Subcutaneous abdominal adipose tissue (tissue), 5 donors: Measurements from ENCODE around the gene ZNF92.
"Not testable (repeated sequence)": the region's sequence is repeated elsewhere in the genome, so short reads cannot be mapped to it uniquely, and the experiment has no call there.

Experiments
- H3K27ac ChIP-seq: one replicate; pipeline ENCODE4 v1.7.0; 2013; ENCODE audit warnings: low read depth, mild to moderate bottlenecking, inconsistent platforms, low read length, moderate library complexity
- H3K27me3 ChIP-seq, 5 donors: one replicate each; pipeline ENCODE4 v1.7.0; 2013; ENCODE audit warnings: low read length in 5 of 5, inconsistent platforms in 1 of 5; ENCODE audit not compliant: control insufficient read depth in 5 of 5, insufficient read depth in 4 of 5
- H3K36me3 ChIP-seq, 5 donors: one replicate each; pipeline ENCODE4 v1.7.0; 2013; ENCODE audit warnings: low read length in 5 of 5; ENCODE audit not compliant: control insufficient read depth in 5 of 5, insufficient read depth in 5 of 5
- H3K4me1 ChIP-seq, 5 donors: one replicate each; pipeline ENCODE4 v1.7.0; 2013; ENCODE audit warnings: low read length in 5 of 5, mild to moderate bottlenecking in 3 of 5, moderate library complexity in 1 of 5; ENCODE audit not compliant: control insufficient read depth in 5 of 5, insufficient read depth in 5 of 5
- H3K4me3 ChIP-seq, 5 donors: one replicate each; pipeline ENCODE4 v1.7.0; 2013; ENCODE audit warnings: low read length in 5 of 5, low read depth in 1 of 5
- H3K9ac ChIP-seq, 5 donors: one replicate each; pipeline ENCODE4 v1.7.0; 2013; ENCODE audit warnings: low read length in 5 of 5, mild to moderate bottlenecking in 4 of 5, moderate library complexity in 3 of 5
- H3K9me3 ChIP-seq, 5 donors: one replicate each; pipeline ENCODE4 v1.7.0; 2013; ENCODE audit warnings: low read length in 5 of 5; ENCODE audit not compliant: control insufficient read depth in 5 of 5
- donor health status: healthy.
- donor health status: healthy.
- donor health status: healthy.
- donor health status: healthy.
- donor health status: healthy.

The ZNF92 gene

DNA sequence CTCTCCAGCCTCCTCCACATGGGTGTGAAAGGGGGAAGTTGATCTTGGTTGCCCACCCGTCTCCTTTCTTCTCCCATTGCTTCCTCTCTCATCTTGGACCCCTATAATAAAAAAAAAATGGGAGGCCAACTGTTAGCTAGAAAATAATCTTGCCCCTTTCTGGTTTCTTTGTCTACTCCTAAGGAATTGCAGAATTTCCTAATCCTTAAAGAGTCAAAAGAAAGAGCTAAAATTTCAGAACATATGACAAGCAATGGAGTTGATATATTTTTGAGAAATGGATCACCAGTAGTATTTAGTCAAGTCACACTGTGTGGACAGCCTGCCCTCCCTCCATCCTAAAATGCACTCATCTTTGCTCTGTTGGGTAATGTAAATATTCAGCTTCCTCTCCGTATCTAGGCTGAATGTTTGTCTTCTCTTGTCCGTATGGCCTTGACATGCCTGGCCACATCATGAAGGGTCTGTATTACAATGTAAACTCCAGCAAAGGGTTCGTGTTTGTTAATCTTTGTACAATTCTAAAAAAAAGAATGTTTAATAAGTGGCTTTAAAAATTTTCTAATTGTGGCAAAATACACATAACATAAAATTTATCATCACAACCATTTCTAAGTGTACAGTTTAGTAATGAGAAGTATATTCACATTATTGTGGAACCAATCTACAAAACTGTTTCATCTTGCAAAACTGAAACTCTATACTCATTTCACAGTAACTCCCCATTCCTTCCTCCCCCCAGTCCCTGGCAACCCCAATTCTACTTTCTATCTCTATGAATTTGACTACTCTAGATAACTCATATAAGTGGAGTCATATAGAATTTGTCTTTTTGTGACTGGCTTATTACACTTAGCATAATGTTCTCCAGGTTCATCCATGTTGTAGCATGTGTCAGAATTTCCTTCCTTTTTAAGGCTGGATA is 71.5 kb downstream of the ZNF92 start:
- Histone ChIP-seq H3K4me3 (no peak overlapping the region), H3K27me3 (no peaks in the 10 kb centered on the region), H3K9ac (no peak overlapping the region), H3K4me1 (peaks cover 0 to 7% (median 0%) of the 10 kb centered on the region in 5 donors), H3K36me3 (no peaks in the 10 kb centered on the region), H3K27ac (no peak overlapping the region), H3K9me3 (peaks cover 0 to 3% (median 0%) of the 10 kb centered on the region in 5 donors)

DNA sequence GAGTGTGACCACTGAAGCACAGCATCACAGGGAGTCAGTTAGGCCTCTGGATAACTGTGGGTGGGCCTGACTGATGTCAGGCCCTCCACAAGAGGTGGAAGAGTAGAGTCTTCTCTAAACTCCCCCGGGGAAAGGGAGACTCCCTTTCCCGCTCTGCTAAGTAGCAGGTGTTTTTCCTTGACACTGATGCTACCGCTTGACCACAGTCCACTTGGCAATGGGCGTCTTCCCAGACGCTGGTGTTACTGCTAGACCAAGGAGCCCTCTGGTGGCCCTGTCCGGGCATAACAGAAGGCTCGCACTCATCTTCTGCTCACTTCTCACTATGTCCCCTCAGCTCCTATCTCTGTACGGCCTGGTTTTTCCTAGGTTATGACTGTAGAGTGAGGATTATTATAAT is 73.4 kb downstream of the ZNF92 start:
- H3K4me3 ChIP-seq, H3K9me3 ChIP-seq, H3K9ac ChIP-seq, H3K27ac ChIP-seq, H3K27me3 ChIP-seq, H3K36me3 ChIP-seq: not testable (repeated sequence)
- peaks cover 0 to 12% (median 0%) of the 10 kb centered on the region in 5 donors for H3K4me1 ChIP-seq

- no peak overlapping the region for H3K4me3 ChIP-seq
- H3K27me3 ChIP-seq: no peaks in the 10 kb centered on the region
- H3K9me3 ChIP-seq: peaks cover 0 to 3% (median 0%) of the 10 kb centered on the region in 5 donors
- H3K27ac ChIP-seq: no peak overlapping the region
- peaks cover 0 to 12% (median 0%) of the 10 kb centered on the region in 5 donors for H3K4me1 ChIP-seq
- no peaks in the 10 kb centered on the region for H3K36me3 ChIP-seq
- no peak overlapping the region for H3K9ac ChIP-seq
Measured at GRCh38 chr7:65448816-65449504, 75.3 kb downstream of the ZNF92 start.

DNA sequence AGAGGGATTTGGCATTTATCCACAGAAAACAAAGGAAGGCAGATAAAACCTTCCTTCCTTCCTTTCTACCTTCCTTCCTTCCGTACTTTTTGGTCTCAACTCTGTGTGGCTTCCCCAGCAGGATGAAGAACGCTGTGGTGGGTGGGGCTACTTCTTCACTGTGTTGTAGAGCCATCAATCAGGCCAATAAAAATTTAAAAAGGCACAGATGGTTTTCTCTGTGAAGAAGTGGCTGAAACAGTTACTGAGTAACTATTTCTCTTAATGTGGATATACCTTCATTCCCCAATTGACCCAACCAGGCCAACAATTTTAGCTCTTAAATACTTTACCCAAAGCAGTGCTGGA is 75.8 kb downstream of the ZNF92 start:
- H3K27me3 ChIP-seq: no peaks in the 10 kb centered on the region
- peaks cover 0 to 3% (median 0%) of the 10 kb centered on the region in 5 donors for H3K9me3 ChIP-seq
- H3K4me3 ChIP-seq: no peak overlapping the region
- peaks cover 0 to 12% (median 0%) of the 10 kb centered on the region in 5 donors for H3K4me1 ChIP-seq
- no peaks in the 10 kb centered on the region for H3K36me3 ChIP-seq
- H3K27ac ChIP-seq: no peak overlapping the region
- H3K9ac ChIP-seq: no peak overlapping the region
